Measurements from ENCODE around the gene KCNH1. TPM values are rescaled to one million over a fixed set of nuclear protein-coding genes. Genes with fewer than 3 reads are reported as not detected.

The KCNH1 gene
- total RNA-seq, 3 donors from 2014 or later: 0.81 to 1.7 (median 1.2) TPM

- ATAC-seq (no peak), DNase-seq (no peak)
- Histone ChIP-seq H3K9me3 (no peaks in the 10 kb centered on the region), H3K4me3 (no peak overlapping the region), H3K36me3 (ENCODE audit: low read depth) (no peaks in the 10 kb centered on the region), H3K4me1 (ENCODE audit: low read depth) (peaks cover 6% of the 10 kb centered on the region)
- no peak for TF ChIP-seq CTCF (IDR thresholded peaks at IDR 0.05)
- intact Hi-C loops (cut with DNase I, micrococcal nuclease): no loop called here
Measured at GRCh38 chr1:210702506-210702905, 431.4 kb downstream of the KCNH1 start.

GRCh38 chr1:210700511-210700910 is 433.4 kb downstream of the KCNH1 start:
- DNase-seq (no peak), ATAC-seq (no peak)
- Histone ChIP-seq H3K9me3 (no peaks in the 10 kb centered on the region), H3K4me1 (ENCODE audit: low read depth) (no peaks in the 10 kb centered on the region), H3K36me3 (ENCODE audit: low read depth) (no peaks in the 10 kb centered on the region), H3K4me3 (no peak overlapping the region)
- TF ChIP-seq CTCF (IDR thresholded peaks at IDR 0.05): no peak
- intact Hi-C loops (cut with DNase I, micrococcal nuclease): no loop called here

GRCh38 chr1:210700083-210700482 is 433.9 kb downstream of the KCNH1 start:
- Histone ChIP-seq H3K9me3 (no peaks in the 10 kb centered on the region), H3K4me3 (no peak overlapping the region), H3K4me1 (ENCODE audit: low read depth) (no peaks in the 10 kb centered on the region), H3K36me3 (ENCODE audit: low read depth) (no peaks in the 10 kb centered on the region)
- ATAC-seq (no peak), DNase-seq (no peak)
- TF ChIP-seq CTCF (IDR thresholded peaks at IDR 0.05): no peak
- intact Hi-C loops (cut with DNase I, micrococcal nuclease): no loop called here

GRCh38 chr1:210698661-210699060 is 435.3 kb downstream of the KCNH1 start:
- no peak for ATAC-seq
- no peak for DNase-seq
- TF ChIP-seq CTCF (IDR thresholded peaks at IDR 0.05): no peak
- no peaks in the 10 kb centered on the region for H3K4me1 ChIP-seq (ENCODE audit: low read depth)
- H3K36me3 ChIP-seq (ENCODE audit: low read depth): no peaks in the 10 kb centered on the region
- intact Hi-C loops (cut with DNase I, micrococcal nuclease): no loop called here
- no peak overlapping the region for H3K4me3 ChIP-seq
- no peaks in the 10 kb centered on the region for H3K9me3 ChIP-seq

- Histone ChIP-seq H3K9me3 (no peaks in the 10 kb centered on the region), H3K4me3 (no peak overlapping the region), H3K36me3 (ENCODE audit: low read depth) (no peaks in the 10 kb centered on the region), H3K4me1 (ENCODE audit: low read depth) (no peaks in the 10 kb centered on the region)
- DNase-seq: no peak
- TF ChIP-seq CTCF (IDR thresholded peaks at IDR 0.05): no peak
- ATAC-seq: no peak
- intact Hi-C loops (cut with DNase I, micrococcal nuclease): no loop called here
Measured at GRCh38 chr1:210697185-210697584, 436.8 kb downstream of the KCNH1 start.

DNA sequence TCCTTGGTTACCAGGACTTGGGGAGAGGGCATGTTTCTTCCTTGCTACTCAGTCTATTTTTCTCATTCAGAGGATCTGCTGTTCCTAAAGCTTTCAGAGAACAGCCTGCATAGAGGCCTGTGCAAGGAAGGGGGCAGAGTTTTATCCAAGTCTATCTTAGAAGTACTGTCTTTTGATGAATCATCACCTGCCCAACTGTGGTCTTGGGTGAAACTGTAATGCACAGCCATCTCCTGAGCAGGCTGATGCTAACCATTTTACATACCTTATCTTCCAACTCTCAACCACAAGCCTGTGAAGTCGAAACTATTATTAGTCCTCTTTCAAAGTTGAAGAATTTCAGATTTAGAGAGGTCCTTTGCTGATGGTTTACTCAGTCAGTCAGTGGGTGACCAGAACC is 437.2 kb downstream of the KCNH1 start:
- Histone ChIP-seq H3K9me3 (no peaks in the 10 kb centered on the region), H3K4me3 (no peak overlapping the region), H3K36me3 (ENCODE audit: low read depth) (no peaks in the 10 kb centered on the region), H3K4me1 (ENCODE audit: low read depth) (no peaks in the 10 kb centered on the region)
- DNase-seq (no peak), ATAC-seq (no peak)
- intact Hi-C loops (cut with DNase I, micrococcal nuclease): no loop called here
- no peak for TF ChIP-seq CTCF (IDR thresholded peaks at IDR 0.05)

Measured in mucosa of descending colon (tissue), 3 donors.